ENCODE results near the gene GCHFR. TPM values are rescaled to one million over a fixed set of nuclear protein-coding genes. Genes with fewer than 3 reads are reported as not detected.

The GCHFR gene
- total RNA-seq, 2 donors from 2014 or later = 9.7 to 33.8 TPM

GRCh38 chr15:40773902-40774301 is 10.0 kb downstream of the GCHFR start:
- Histone ChIP-seq H3K4me1 (peaks cover 0 to 17% of the 10 kb centered on the region in 2 donors), H3K36me3 (peaks cover 61% of the 10 kb centered on the region), H3K27ac (no peak overlapping the region), H3K27me3 (no peaks in the 10 kb centered on the region), H3K4me3 (no peak overlapping the region), H3K9me3 (no peaks in the 10 kb centered on the region)
- DNase-seq (ENCODE audit: low spot score) = no peak
- no peak for TF ChIP-seq CTCF (IDR thresholded peaks at IDR 0.05)

GRCh38 chr15:40775007-40775406 is 11.1 kb downstream of the GCHFR start:
- no peak for TF ChIP-seq CTCF (IDR thresholded peaks at IDR 0.05)
- H3K27me3 ChIP-seq = no peaks in the 10 kb centered on the region
- H3K9me3 ChIP-seq = no peaks in the 10 kb centered on the region
- peaks cover 0 to 6% of the 10 kb centered on the region in 2 donors for H3K4me1 ChIP-seq
- H3K36me3 ChIP-seq = peaks cover 72% of the 10 kb centered on the region
- DNase-seq (ENCODE audit: low spot score) = no peak
- H3K27ac ChIP-seq = no peak overlapping the region
- H3K4me3 ChIP-seq = no peak overlapping the region

- no peaks in the 10 kb centered on the region for H3K4me1 ChIP-seq
- no peaks in the 10 kb centered on the region for H3K9me3 ChIP-seq
- TF ChIP-seq CTCF (IDR thresholded peaks at IDR 0.05) = no peak
- H3K27me3 ChIP-seq = no peaks in the 10 kb centered on the region
- no peak for DNase-seq (ENCODE audit: low spot score)
- H3K4me3 ChIP-seq = no peak overlapping the region
- peaks cover 74% of the 10 kb centered on the region for H3K36me3 ChIP-seq
- no peak overlapping the region for H3K27ac ChIP-seq
Measured at GRCh38 chr15:40775740-40776536, 12.1 kb downstream of the GCHFR start.

- Histone ChIP-seq H3K4me3 (no peak overlapping the region), H3K9me3 (no peaks in the 10 kb centered on the region), H3K27ac (no peak overlapping the region), H3K4me1 (no peaks in the 10 kb centered on the region), H3K27me3 (no peaks in the 10 kb centered on the region), H3K36me3 (peaks cover 72% of the 10 kb centered on the region)
- no peak for TF ChIP-seq CTCF (IDR thresholded peaks at IDR 0.05)
- no peak for DNase-seq (ENCODE audit: low spot score)
Measured at GRCh38 chr15:40776537-40777141, 12.8 kb downstream of the GCHFR start.

DNA sequence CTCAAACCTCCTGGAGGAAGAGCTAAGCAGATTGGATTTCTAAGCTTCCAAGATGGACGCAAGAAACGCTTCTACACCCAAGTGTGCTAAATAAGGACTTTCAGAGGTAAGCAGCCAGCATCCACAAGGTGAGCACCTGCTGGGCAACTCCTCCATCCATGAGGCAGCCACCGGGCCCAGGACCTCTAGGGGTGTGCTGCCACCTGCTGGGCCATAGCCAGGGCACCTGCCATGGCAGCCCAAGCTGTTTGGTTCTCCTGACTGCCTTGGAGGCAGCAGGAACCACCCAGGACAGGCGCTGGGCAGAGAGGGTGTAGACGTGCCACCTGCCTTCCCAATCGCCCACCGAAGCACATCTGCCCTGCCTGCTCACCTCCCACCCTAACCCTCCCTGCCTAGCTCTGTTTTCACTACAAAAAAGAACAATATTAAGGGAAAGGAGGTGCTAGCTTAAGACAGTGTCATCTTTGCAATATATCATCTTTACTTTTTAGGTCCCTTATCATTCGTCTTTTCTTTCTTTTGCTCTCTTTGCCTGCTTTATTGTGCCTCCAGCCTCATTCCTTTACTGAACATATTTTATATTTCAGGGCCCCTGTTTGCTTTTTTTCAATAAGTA is 18.9 kb downstream of the GCHFR start:
- H3K4me3 ChIP-seq = no peak overlapping the region
- H3K36me3 ChIP-seq = peaks cover 25% of the 10 kb centered on the region
- peaks cover 0 to 11% of the 10 kb centered on the region in 2 donors for H3K4me1 ChIP-seq
- no peaks in the 10 kb centered on the region for H3K9me3 ChIP-seq
- no peaks in the 10 kb centered on the region for H3K27me3 ChIP-seq
- peak in 1 of 2 donors; percentile 45 for TF ChIP-seq CTCF (IDR thresholded peaks at IDR 0.05)
- no peak overlapping the region for H3K27ac ChIP-seq
- no peak for DNase-seq (ENCODE audit: low spot score)
